Stomach (tissue), 9 donors: ENCODE measurements around the gene SPATS2. TPM values are rescaled to one million over a fixed set of nuclear protein-coding genes. Genes with fewer than 3 reads are reported as not detected.

Experiments used
- DNase-seq, 2 donors: peaks; one replicate each; pipeline versions ENCODE4 v3.0.0 to v3.0.0-alpha.2; 2013 to 2019
- H3K27ac ChIP-seq, 5 donors: fragments of 200-600 bp in 4 of 5; sonication (generic) in 4 of 5; one replicate each; pipeline ENCODE4 v1.5.1; 2013 to 2019; ENCODE audit warnings: mild to moderate bottlenecking in 1 of 5, moderate library complexity in 1 of 5
- H3K27me3 ChIP-seq, 3 donors: fragments of 200-600 bp; sonication (generic); one replicate each; pipeline ENCODE4 v1.5.1; 2017 to 2019; ENCODE audit warnings: mixed run types in 1 of 3
- H3K36me3 ChIP-seq, 4 donors: fragments of 200-600 bp; sonication (generic); 1 replicate in 3 of 4; 2 replicates in 1 of 4; pipeline ENCODE4 v1.5.1; 2016 to 2019
- H3K4me1 ChIP-seq, 4 donors: fragments of 200-600 bp; sonication (generic); one replicate each; pipeline ENCODE4 v1.5.1; 2016 to 2019
- H3K4me3 ChIP-seq, 4 donors: fragments of 200-600 bp; sonication (generic) in 3 of 4; one replicate each; pipeline ENCODE4 v1.5.1; 2016 to 2019; ENCODE audit warnings: mild to moderate bottlenecking in 1 of 4
- H3K9me3 ChIP-seq, 4 donors: fragments of 200-600 bp; sonication (generic); one replicate each; pipeline ENCODE4 v1.5.1; 2016 to 2019
- EP300 ChIP-seq: sonication (generic); formaldehyde crosslinking; IDR thresholded peaks from one replicate; pipeline ENCODE4 v1.6.1; 2017; ENCODE audit warnings: antibody characterized with exemption
- POLR2A ChIP-seq, 4 donors: fragments of 450-650 bp; IDR thresholded peaks; one replicate each; pipeline ENCODE4 v1.6.1; 2016; ENCODE audit warnings: antibody characterized with exemption in 4 of 4, control low read depth in 2 of 4, mild to moderate bottlenecking in 1 of 4, moderate library complexity in 1 of 4
- POLR2AphosphoS5 ChIP-seq, 3 donors: sonication (generic); formaldehyde crosslinking; IDR thresholded peaks; one replicate each; pipeline ENCODE4 v1.6.1; 2016; ENCODE audit warnings: antibody characterized with exemption in 3 of 3
- WGBS, 5 donors: extraction: QIAGEN DNeasy Blood & Tissue Kit in 3 of 5; methylation state at CpG; one replicate each; pipeline versions ENCODE4 v1.1.5 to v1.1.7; 2013 to 2018; 5-methylcytosine and 5-hydroxymethylcytosine counted together
- intact Hi-C: fragments of 100-400 bp; cut with DNase I; formaldehyde crosslinking; loops from one replicate; pipeline ENCODE4 v1.15.1; 2023; ENCODE audit warnings: low total_unique reads
- polyA plus RNA-seq, 3 donors: library from polyadenylated mRNA; stranded (reverse); fragments of 200-250 nt; gene quantifications; one replicate each; pipeline ENCODE4 v1.2.3, GENCODE V29; 2013
- total RNA-seq, 5 donors: library from RNA; depleted of rRNA; stranded (reverse); fragments of >200 nt; gene quantifications; one replicate each; pipeline versions ENCODE4 v1.1.0 to v1.2.3, GENCODE V29; 2014 to 2016
- TF ChIP-seq, protein P1 (sequence below), 7 experiments: fragments of 450-650 bp in 4 of 7; fragments of 200-600 bp in 3 of 7; sonication (generic) in 3 of 7; IDR thresholded peaks; one replicate each; pipeline ENCODE4 v1.5.1; 2016 to 2019; ENCODE audit warnings: antibody characterized with exemption in 7 of 7, control low read depth in 2 of 7, mild to moderate bottlenecking in 1 of 7
- donor health status: healthy with polysubstance abuse.
- donor health status: Bipolar disorder and iron deficiency.
- donor health status: healthy.

SPATS2 gene
- total and polyA plus RNA-seq, 8 donors, result 8.0 to 194 (median 17.8) TPM

DNA sequence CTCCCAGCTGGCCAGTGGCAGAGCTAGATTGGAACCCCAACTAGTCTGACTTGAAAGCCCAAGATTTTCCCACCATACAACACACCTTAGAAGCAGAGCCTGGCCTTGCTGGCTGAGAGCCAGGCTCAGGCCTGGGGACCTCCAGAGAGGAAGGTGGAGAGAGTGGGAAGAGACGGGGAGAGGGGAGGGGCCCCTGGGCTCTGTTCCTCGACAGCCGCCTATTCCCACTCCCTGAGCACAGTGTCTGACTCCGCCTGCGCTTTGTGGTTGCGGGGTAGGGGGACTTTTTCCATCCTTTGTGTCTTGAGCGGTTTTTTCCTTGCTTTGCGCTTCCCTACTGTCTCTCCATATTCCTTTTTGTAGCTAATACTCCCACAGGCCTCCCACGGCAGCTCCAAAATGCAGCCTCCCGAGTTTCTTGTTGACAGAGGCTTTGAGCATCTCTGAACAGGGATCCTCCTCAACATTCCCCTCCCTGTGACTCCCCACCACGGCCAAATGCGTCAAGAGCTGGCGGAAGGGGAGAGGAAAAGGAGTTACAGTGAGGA, 167.5 kb downstream of the SPATS2 start:
- TF ChIP-seq, protein P1, sequence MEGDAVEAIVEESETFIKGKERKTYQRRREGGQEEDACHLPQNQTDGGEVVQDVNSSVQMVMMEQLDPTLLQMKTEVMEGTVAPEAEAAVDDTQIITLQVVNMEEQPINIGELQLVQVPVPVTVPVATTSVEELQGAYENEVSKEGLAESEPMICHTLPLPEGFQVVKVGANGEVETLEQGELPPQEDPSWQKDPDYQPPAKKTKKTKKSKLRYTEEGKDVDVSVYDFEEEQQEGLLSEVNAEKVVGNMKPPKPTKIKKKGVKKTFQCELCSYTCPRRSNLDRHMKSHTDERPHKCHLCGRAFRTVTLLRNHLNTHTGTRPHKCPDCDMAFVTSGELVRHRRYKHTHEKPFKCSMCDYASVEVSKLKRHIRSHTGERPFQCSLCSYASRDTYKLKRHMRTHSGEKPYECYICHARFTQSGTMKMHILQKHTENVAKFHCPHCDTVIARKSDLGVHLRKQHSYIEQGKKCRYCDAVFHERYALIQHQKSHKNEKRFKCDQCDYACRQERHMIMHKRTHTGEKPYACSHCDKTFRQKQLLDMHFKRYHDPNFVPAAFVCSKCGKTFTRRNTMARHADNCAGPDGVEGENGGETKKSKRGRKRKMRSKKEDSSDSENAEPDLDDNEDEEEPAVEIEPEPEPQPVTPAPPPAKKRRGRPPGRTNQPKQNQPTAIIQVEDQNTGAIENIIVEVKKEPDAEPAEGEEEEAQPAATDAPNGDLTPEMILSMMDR (IDR thresholded peaks at IDR 0.05), result no peak
- TF ChIP-seq POLR2AphosphoS5 (IDR thresholded peaks at IDR 0.05) (no peak), EP300 (no peak), POLR2A (IDR thresholded peaks at IDR 0.05) (no peak)

GRCh38 chr12:49535921-49536525, 168.8 kb downstream of the SPATS2 start:
- no peak overlapping the region for H3K27ac ChIP-seq
- no peaks in the 10 kb centered on the region for H3K36me3 ChIP-seq
- H3K4me1 ChIP-seq, result peaks cover 22 to 33% (median 26%) of the 10 kb centered on the region in 4 donors
- no peak overlapping the region for H3K4me3 ChIP-seq
- intact Hi-C loops, result no loop called here
- DNase-seq, result peak in 1 of 2 donors; percentile 19
- TF ChIP-seq POLR2AphosphoS5 (IDR thresholded peaks at IDR 0.05) (no peak), POLR2A (IDR thresholded peaks at IDR 0.05) (no peak), EP300 (no peak)
- TF ChIP-seq, protein P1 (IDR thresholded peaks at IDR 0.05), result no peak
- WGBS, 5 donors, result 78 to 88% (median 81%) methylated on average over 6 of the region's 6 CpGs
- no peaks in the 10 kb centered on the region for H3K9me3 ChIP-seq
- H3K27me3 ChIP-seq, result peaks cover 4 to 60% (median 31%) of the 10 kb centered on the region in 3 donors

More for the DNA sequence above, 167.5 kb downstream of the SPATS2 start:
- no peak overlapping the region for H3K27ac ChIP-seq
- 76 to 86% (median 83%) methylated on average over 13 of the region's 13 CpGs for WGBS, 5 donors
- H3K27me3 ChIP-seq, result peaks cover 4 to 48% (median 28%) of the 10 kb centered on the region in 3 donors
- H3K36me3 ChIP-seq, result no peaks in the 10 kb centered on the region
- no peak overlapping the region for H3K4me3 ChIP-seq
- H3K4me1 ChIP-seq, result peaks cover 22 to 29% (median 24%) of the 10 kb centered on the region in 4 donors
- H3K9me3 ChIP-seq, result no peaks in the 10 kb centered on the region
- DNase-seq, result peak in 1 of 2 donors; percentile 23
- intact Hi-C loops, result no loop called here

DNA sequence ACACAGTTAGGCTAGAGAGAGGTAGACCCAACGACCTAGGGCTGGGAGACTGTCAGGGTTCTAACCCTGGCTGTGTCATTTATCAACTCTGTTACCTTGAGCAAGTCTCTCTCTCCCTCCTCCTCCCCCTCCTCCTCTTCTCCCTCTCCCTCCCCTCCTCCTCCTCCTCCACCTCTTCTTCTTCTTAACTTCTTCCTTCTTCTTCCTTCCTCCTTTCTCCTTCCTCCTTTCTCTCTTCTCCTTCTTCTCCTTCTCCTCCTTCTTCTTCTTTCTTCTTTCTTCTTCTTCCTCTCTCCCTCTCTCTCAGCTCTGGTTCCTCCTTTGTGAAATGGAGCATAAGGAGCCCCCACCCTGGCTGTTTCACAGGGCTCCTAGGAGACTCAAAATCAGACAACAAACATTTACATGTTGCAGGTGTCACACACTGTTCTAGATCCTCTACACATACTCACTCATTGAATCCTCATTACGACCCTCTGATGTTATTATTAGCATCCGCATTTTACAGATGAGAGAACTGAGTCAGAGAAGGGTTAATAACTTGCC, 169.3 kb downstream of the SPATS2 start:
- no peaks in the 10 kb centered on the region for H3K36me3 ChIP-seq
- TF ChIP-seq EP300, result no peak
- TF ChIP-seq POLR2AphosphoS5 (IDR thresholded peaks at IDR 0.05), result no peak
- TF ChIP-seq, protein P1 (IDR thresholded peaks at IDR 0.05), result no peak
- no peak for TF ChIP-seq POLR2A (IDR thresholded peaks at IDR 0.05)
- H3K9me3 ChIP-seq, result no peaks in the 10 kb centered on the region
- no peak for DNase-seq
- no peak overlapping the region for H3K27ac ChIP-seq
- peaks cover 22 to 33% (median 26%) of the 10 kb centered on the region in 4 donors for H3K4me1 ChIP-seq
- H3K27me3 ChIP-seq, result peaks cover 4 to 60% (median 31%) of the 10 kb centered on the region in 3 donors
- WGBS, 5 donors, result 39 to 71% (median 53%) methylated on average over 3 of the region's 3 CpGs
- intact Hi-C loops, result no loop called here
- no peak overlapping the region for H3K4me3 ChIP-seq

GRCh38 chr12:49537231-49537751, 170.0 kb downstream of the SPATS2 start:
- Histone ChIP-seq H3K27me3 (peaks cover 4 to 62% (median 31%) of the 10 kb centered on the region in 3 donors), H3K4me3 (peak overlapping the region; percentile 52 to 79 (median 65))

More at GRCh38 chr12:49537231-49537751, 170.0 kb downstream of the SPATS2 start:
- 21 to 34% (median 23%) methylated on average over 9 to 13 of the region's 13 CpGs for WGBS, 5 donors
- H3K4me1 ChIP-seq, result peaks cover 22 to 28% (median 26%) of the 10 kb centered on the region in 4 donors
- TF ChIP-seq, protein P1 (IDR thresholded peaks at IDR 0.05), result no peak
- TF ChIP-seq EP300 (no peak), POLR2A (IDR thresholded peaks at IDR 0.05) (no peak), POLR2AphosphoS5 (IDR thresholded peaks at IDR 0.05) (no peak)
- DNase-seq, result peak; percentile 22 to 37
- H3K9me3 ChIP-seq, result no peaks in the 10 kb centered on the region
- intact Hi-C loops, result no loop called here
- H3K36me3 ChIP-seq, result no peaks in the 10 kb centered on the region
- H3K27ac ChIP-seq, result no peak overlapping the region
